ENCODE results near the gene REELD1.

REELD1 gene

GRCh38 chr4:146269228-146269653 is 54.9 kb downstream of the REELD1 start:
- DNase-seq (ENCODE audit: low read depth) = no peak

GRCh38 chr4:146271466-146271865 is 57.1 kb downstream of the REELD1 start:
- no peak for DNase-seq (ENCODE audit: low read depth)

- no peak for DNase-seq (ENCODE audit: low read depth)
Measured at GRCh38 chr4:146273204-146273901, 59.0 kb downstream of the REELD1 start.

- DNase-seq (ENCODE audit: low read depth) = no peak
Measured at GRCh38 chr4:146274774-146275173, 60.4 kb downstream of the REELD1 start.

GRCh38 chr4:146275370-146275769 is 61.0 kb downstream of the REELD1 start:
- no peak for DNase-seq (ENCODE audit: low read depth)

GRCh38 chr4:146278986-146279385 is 64.6 kb downstream of the REELD1 start:
- no peak for DNase-seq (ENCODE audit: low read depth)

Data from activated T-cell treated with anti-CD3 and anti-CD28 coated beads for 1 hour (primary cell).